NCI-H2107 (cell line): ENCODE measurements around the gene DNAH8.

Experiments
- DNase-seq: peaks from one replicate; lab custom pipeline; 2025; lab: John Stamatoyannopoulos, UW

Gene DNAH8

DNA sequence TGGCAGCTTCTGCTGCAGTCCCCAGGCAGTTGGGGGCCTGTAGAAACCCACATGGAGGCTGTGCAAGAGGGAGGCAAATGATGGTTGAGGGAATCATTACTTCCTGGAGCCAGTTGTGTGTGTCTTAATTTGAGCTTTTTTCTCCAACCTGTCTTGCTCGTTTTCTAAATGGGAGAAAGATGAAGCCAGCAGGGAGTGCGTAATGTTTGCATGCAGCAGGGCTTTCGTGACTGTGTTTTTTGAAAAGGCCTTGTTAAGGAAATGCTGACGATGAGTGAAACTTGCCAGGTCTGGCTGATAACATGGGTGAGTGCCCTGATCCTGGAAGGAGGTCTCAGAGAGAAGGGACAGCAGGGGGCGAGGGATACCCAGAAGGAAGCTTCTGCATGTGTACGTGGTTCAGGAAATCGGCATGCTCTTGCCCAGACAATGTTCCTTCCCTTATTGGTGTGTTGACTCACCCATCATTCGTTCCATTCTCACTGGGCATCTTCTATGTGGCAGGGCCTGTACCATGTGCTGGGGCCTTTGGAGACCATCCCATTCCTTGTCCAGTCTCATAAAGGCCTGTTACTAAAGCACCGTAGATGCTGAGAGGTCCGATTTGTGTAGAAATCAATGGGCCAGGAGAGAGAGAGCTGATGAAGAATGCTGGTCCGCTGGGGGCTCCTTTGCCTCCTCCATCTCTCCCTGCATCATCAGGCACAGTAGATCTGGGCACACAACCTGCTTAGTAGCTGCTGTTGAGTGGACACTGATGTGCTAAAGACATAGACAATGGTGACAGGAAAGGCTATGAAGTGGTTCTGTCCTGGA, 360.9 kb downstream of the DNAH8 start:
- DNase-seq: no peak

DNA sequence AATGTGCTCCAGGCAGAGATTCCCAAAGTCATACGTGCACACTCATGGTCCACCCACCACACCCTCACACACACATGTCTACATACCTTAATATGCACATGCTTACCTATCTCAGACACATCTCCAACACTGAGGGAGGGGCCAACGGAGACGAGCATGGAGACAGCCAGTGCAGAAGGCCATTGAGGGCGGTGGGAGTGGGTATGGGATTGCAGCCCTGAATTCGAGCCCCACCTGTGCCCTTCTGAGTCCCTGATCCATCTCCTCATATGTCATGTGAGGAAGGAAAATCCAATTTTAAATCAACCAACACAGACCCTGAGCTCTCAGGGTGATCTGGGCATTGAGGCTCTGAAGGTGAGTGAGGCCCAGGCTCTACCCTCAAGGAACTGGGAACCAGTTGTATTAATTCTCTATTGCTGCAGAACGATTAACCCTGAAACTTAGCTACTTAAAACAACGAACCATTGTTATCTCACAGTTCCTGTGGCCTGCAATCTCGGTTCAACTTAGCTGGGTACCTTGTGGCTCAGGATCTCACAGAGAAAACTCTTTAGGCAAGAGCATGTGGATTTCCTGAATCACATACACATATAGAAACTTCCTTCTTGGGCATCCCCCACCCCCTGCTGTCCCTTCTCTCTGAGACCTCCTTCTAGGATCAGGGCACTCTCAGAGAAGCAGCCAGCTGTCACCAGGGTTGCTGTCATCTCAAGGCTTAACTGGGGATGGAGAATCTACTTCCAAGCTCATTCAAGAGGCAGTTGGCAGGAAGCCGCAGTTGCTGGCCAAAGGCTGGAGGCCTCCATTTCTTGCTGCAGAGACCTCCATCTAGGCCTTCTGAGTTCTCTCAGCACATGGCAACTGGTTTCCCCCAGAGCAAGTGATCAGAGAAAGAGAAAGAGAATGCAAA, 361.8 kb downstream of the DNAH8 start:
- no peak for DNase-seq

- no peak for DNase-seq
Observed at GRCh38 chr6:39077882-39078594, 362.9 kb downstream of the DNAH8 start.

DNA sequence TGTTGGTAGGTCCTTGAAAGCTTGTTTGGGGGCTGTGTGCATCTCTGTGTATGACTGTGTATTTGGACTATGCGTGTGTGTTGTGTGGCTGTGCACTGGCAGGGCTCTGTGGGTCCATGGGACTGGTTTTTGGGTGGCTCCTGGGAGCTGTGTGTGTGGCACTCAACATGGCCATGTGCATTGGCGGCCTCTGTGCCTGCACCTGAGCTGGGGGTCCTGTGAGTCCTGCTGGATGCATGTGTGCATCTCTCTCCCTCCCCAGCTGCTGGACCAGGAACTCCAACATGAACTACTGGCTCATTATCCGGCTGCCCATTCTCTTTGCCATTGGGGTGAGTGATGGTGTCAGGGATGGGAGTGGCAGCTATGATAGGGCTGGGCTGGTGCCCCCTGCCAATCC, 363.6 kb downstream of the DNAH8 start:
- no peak for DNase-seq

GRCh38 chr6:39079197-39080125, 364.4 kb downstream of the DNAH8 start:
- no peak for DNase-seq
